Activated T-cell treated with anti-CD3 and anti-CD28 coated beads for 4 hours (primary cell): Measurements from ENCODE around the gene PRR14L.
"Not testable (repeated sequence)": the region's sequence is repeated elsewhere in the genome, so short reads cannot be mapped to it uniquely, and the experiment has no call there.

Experiments used
- DNase-seq: peaks from one replicate; pipeline ENCODE4 v3.0.0-alpha.2; 2020

PRR14L gene

DNA sequence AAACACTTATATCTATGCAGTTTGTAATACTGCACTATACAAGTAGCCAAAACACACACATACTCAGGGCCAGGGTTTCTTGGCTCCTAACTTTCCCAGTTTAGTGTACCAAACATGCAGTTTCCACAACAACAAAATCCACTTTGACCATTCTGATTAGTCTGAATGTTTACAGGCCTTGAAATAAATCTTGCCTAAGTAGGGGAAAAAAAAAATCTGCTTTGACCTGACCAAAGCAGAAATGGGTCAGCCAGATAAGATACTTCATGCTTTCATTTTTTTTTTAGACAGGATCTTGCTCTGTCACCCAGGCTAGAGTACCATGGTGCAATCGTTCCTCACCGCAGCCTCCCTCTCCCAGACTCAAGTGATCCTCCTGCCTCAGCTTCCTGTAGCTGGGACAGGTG lies 10.1 kb downstream of the PRR14L start:
- no peak for DNase-seq

DNA sequence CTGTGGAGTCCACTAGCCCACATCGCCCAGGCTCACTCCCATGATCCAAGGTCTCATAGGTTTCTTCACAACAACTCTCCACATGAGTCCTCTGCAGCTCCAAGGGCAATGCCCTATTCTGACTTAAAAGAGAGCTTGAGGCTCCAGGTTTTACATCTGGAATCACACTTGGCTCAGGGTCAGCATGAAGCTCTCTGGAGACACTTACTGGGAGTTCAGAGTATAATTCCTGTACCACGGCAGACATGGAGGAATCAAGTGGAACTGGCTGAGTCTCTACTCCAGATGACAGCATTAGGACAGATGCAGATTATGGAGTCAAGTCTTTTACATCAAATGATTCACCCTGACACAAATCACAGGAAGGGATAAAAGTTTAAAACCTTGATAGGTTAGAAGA lies 11.4 kb downstream of the PRR14L start:
- no peak for DNase-seq

DNA sequence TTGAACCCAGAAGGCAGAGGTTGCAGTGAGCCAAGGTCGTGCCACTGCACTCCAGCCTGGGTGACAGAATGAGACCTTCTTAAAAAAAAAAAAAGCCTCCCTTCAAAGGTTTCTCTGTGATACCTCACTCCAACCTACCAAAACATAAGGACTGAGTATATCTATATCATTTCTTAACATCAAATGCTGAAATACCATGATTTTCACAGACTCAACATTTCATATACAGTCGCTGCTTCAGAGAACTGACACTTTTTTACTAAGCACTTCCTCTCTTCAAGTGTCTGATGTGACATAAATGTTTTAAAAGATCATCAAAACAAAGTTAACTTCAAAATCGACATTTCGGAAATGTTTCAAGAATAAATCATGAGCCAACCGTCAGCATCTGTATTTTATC lies 12.0 kb downstream of the PRR14L start:
- DNase-seq, result no peak

DNA sequence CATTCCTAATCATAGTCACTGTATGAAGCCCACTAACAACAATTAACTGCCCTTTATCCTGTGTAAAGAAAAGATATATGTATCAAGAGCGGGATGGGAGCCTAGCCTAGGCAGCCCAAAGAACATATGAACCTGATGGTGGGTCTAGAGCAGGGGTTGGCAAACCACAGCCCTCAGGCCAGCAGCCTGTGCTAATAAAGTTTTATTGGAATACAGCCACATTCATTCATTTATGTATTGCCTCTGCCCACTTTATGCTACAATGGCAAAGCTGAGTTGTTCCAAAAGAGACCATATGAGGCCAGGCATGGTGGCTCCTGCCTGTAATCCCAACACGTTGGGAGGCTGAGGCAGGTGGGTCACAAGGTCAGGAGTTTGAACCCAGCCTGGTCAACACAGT lies 13.5 kb downstream of the PRR14L start:
- no peak for DNase-seq

DNA sequence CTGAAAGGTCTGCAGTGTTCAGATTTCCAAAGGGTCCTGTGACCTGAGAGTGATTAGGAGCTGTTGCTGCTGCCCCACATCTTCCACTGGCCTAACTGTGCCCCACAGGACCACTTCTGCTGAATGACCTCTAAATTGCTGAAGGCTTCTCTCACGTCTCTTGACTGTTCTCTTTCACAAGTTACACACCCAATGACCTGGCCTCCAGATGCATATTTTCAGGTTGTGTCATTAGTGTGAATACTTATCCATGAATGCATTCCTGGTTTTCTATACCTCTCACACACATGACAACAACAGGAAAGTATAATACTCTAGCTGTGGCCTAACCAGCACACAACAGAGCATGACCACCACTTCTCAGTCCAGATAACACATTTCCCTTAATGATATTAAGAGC lies 15.4 kb downstream of the PRR14L start:
- no peak for DNase-seq

DNA sequence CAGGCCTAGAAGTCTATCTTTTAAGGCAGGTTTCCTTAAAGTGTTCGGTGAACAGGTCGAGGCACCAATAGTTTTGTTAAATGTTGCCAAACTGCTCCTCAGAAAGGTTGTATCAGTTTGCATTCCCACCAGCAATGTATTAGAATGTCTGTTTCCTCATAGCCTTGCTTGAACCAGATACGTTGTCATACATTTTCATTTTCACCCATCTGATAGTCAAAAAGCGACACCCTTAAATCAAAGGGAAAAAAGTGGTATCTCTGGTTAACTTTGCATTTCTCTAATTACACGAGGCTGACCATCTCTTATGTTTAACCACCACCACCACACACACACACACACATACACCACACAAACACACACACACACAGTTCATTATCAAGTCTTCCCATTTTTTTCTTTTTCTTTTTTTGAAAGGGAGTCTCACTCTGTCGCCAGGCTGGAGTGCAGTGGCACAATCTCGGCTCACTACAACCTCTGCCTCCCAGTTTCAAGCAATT lies 16.3 kb downstream of the PRR14L start:
- no peak for DNase-seq

DNA sequence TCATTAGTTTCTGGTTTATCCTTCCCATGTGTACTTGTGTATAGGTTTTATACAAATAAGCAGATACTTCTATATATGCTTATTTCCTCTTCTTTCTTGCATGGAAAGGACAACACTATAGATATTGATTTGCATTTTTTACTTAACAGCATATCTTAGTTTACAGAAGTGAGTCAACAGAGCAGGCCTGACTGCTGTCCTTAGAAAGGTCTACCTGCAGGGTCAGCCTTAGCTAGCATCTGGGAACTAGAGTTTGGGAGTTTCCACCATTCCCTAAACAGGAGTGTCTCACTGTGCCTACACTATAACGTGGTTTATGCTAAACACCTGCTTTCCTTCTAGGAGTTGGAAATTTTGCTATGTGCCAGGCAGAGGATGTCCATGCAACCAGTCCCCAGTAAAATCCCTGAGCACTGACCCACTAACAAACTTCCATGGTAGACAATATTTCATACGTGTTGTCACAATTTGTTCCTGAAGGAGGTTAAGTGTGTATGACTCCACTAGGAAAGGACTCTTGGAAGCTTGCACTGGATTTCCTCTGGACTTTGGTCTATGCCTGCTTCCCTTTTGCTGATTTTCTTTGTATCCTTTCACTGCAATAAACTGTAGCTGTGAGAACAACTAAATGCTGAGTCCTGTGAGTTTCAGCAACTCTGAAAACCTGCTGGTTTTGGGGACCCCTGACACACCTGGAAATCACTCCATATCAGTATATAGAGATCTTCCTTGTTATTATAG lies 17.7 kb downstream of the PRR14L start:
- no peak for DNase-seq

DNA sequence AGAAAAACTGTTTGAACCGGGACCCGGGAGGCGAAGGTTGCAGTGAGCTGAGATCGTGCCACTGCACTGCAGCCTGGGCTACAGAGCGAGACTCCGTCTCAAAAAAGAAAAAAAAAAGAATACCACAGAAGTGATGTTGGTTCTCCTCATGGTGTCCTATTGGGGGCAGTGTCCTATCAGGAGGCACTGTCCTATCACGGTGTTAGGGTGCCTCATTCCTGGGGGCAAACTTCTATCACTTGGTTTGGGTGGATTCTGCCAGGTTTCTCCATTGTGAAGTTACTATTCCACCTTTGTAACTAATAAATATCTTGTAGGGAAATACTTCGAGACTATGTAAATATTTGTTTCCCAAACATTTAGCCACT lies 19.6 kb downstream of the PRR14L start:
- DNase-seq, result no peak

DNA sequence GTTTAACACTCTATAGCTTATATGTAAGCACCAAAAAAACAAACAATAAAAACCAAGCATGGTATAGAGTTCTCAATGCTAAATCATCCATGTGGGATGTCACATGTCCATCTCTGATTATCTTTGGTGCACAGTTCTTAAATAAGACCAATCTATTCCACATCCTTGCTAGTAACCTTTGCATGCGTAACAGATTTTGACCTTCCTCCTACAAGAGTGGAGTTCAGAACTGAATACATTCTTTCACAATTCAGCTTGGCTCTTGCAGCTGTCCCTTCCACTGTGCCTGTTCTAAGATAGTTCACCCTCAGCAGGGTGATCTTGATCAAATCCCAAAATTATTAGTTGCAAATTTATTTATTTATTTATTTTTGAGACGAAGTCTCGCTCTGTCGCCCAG lies 21.1 kb downstream of the PRR14L start:
- DNase-seq, result no peak

DNA sequence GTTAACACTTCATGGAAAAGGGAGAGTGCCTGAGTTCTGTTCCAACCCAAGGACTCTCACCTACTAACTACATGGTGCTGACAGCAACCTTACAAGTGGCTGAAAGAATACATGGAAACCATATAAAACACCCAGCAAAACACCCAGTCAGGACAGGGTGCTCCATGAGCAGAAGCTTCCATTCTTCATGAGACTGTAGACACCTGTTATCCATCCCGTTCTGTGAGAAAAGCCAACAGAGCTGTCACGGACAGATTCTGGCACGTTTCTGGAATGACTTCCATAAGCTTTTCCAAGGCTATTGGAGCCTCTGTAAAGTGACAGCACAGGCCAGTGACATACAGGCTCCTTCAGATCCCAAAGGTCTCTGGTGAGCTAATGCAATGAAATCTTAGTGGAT lies 23.2 kb downstream of the PRR14L start:
- no peak for DNase-seq

DNA sequence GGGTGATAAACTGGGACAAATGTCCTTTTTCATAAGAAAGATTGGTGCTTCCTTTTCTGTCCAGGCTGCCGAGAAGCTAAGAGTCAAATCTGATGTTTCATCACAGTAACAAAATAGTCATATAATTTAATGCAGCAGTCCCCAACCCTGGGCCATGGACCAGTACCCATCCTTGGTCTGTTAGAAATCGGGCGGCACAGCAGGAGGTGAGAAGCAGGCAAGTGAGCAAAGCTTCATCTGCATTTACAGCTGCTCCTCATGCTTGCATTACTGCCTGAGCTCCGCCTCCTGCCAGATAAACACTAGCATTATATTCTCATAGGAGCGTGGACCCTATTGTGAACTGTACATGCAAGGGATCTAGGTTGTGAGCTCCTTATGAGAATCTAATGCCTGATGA lies 26.2 kb downstream of the PRR14L start:
- no peak for DNase-seq

DNA sequence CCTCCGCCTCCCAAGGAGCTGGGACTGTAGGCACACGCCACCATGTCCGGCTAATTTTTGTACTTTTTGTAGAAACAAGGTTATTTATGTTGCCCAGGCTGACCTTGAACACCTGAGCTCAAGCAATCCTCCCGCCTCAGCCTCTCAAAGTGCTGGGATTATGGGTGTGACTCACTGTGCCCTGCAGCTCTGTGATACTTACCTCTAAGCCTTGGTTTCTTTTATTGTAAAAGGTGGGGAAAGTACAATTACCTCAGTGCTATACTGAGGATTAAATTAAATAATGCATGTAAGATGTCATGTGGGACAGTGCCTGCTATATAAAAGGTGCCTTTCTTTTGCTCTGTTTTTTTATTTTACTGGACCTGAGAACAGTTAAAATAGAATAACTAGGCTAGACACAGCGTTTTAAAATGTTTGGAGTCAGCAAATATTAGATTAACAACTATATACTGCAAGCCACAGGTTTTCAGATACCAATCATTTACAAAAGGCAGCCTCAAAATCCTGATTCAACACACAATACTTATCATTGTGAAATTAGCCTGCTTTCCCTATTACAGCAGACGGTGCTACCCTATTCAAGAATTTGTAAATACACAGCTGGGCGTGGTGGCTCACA lies 30.0 kb downstream of the PRR14L start:
- DNase-seq, result no peak

DNA sequence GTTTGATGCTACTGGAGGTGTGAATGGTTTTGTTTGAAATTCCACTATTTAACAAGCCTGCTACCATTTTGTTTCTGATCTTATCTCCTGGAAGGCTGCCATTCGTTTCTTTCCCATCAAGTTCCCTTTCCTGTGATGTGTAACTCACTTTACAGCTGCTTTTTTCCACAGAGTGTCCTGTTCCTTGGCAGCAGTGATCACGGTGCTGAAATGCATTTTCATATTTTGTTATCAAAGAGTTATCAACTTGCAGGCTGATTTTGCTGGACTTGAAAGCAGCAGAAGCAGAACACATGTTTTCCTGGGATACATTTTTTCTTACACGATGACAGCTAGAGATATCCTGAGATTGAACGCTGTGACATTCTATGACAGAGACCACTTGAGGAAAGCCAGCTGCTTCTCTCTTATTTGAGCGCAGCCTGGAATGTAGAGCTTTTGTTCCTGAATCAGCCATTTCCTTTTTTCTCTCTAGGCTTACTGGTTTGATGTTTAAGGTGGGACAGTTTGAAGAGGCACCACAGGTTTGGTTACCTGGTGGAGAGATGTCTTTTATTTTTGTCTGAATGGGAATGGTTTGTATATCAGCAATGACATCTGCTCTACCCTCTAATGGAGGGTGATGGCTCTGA lies 34.7 kb downstream of the PRR14L start:
- no peak for DNase-seq

DNA sequence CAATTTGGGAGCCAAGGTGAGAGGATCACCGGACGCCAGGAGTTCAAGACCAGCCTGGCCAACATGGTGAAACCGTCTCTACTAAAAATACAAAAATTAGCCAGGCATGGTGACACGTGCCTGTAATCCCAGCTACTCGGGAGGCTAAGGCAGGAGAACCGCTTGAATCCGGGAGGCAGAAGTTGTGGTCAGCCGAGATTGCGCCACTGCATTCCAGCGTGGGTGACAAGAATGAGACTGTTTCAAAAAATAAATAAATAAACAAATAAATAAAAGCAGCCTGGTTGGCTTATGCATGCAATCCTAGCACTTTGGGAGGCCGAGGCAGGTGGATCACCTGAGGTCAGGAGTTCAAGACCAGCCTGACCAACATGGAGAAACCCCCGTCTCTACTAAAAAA lies 38.7 kb downstream of the PRR14L start:
- DNase-seq, result not testable (repeated sequence)

DNA sequence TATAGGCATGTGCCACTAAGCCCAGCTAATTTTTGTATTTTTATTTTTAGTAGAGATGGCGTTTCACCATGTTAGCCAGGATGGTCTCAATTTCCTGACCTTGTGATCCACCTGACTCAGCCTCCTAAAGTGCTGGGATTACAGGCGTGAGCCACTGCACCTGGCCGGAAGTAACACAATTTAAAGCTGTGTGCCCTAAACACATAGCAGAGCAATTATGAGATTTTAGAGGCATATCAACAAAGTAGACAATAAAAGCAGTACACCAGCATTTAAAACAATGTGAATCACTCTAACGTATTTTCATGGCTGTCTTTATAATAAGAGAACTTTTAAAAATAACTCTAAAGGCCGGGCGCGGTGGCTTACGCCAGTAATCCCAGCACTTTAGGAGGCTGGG lies 42.4 kb downstream of the PRR14L start:
- DNase-seq, result no peak

DNA sequence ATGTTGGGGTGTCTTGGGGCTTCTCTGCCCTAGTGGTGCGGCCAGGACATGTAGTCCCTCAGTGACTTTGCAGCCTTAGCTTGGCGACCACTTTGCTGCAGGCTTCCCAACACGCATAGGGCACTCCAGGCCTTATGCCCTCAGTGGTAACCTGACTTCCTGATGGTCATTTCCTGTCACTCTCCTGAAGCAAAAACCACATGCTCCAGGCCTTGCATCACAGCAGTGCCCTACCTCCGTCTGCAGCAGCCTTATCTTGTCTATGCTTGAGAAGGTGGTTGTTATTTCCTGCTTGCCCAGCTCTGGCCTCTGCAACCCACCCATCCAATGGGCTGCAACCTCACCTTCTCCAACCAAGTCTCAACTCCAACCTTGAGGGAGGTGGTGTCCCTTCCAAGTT lies 54.5 kb downstream of the PRR14L start:
- no peak for DNase-seq

DNA sequence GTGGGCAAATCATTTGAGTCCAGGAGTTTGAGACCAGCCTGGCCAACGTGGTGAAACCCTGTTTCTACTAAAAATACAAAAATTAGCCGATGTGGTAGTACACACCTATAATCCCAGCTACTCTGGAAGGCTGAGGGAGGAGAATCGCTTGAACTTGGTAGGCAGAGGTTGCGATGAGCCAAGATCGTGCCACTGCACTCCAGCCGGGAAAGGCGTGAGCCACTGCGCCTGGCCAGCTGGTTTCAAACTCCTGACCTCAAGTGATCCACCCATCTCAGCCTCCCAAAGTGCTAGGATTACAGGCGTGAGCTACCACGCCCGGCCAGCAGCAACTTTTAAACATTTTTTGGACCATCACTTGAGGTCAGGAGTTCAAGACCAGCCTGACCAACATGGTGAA lies 55.9 kb downstream of the PRR14L start:
- not testable (repeated sequence) for DNase-seq

DNA sequence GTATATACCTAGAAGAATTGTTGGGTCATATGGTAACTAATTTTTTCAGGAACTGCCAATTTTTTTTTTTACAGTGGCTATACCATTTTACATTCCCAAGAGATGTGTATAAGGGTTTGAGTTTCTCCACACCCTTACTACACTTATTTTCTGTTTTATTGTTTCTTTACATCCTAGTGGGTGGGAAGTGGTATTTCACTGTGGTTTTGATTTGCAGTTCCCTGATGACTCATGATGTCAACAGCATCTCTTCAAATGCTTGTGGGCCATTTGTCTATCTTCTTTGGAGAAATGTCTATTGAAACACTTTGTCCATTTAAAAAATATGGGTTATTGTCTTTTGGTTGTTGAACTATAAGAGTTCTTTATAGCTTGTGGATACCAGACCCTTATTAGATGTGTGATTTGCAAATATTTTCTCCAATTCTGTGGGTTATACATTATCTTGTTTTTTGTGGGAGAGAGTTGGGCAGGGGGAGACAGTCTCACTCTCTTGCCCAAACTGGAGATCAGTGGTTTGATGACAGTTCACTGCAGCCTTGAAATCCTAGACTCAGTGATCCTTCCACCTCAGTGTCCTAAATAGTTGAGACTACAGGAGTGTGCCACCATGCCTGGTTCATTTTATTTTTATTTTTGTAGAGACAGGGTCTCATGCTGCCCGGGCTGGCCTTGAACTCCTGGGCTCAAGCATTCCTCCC lies 57.6 kb downstream of the PRR14L start:
- no peak for DNase-seq

DNA sequence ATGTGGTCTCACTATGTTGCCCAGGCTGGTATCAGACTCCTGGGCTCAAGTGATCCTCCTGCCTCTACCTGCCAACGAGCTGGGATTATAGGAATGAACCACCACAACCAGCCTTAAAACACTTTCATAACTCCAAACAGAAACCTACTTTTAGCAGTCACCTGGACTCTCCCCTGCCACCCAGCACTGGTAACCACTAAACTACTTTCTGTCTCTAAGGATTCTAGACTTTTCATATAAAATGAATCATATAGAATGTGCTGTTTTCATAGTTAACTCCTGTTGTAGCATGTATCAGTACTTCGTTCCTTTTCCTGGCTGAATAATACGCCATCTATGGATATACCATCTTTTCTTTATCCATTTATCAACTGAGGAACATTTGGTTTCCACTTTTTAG lies 58.5 kb downstream of the PRR14L start:
- no peak for DNase-seq

DNA sequence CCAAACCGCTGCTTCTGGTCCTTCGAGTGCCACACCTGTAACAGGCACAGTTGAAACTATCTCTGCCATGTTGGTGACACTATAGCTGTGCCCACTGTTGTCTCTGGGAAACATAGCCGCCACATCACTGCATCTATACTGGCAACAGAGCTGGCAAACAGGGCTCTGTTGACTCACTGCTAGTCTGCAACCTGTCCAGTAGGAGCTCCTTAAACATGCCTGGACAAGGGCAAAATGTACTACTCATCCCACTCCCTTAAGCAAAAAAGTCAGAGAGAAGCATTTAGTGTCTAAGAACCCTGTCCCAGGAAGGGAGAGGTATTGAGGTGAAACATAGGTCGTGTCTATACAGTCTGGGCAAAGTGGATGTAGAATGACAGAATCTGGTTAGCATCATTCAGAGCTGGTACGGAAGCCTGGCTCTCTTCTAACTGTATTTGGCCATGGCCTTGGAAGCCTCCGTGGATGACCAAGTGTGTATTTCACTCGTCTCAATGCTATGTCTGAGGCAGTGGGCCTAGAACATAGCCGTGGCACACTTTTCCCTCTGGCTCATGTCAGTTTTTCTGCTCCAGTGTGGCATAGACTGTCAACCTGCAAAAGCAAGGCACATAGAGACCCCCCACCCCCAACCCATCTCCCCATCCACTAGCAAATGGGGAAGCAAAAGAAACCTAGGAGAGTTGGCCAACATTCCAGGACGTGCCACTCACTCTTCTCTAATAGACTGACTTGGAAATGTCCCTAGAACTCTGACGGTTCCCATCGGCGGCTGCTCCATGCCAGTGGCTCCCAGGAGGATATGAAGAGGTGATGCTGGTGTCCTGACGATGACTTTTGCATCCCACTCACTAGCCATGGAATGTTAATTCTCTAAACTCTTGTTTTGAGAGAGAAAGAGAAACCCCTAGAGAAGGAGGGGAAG lies 66.5 kb downstream of the PRR14L start:
- DNase-seq, result no peak

DNA sequence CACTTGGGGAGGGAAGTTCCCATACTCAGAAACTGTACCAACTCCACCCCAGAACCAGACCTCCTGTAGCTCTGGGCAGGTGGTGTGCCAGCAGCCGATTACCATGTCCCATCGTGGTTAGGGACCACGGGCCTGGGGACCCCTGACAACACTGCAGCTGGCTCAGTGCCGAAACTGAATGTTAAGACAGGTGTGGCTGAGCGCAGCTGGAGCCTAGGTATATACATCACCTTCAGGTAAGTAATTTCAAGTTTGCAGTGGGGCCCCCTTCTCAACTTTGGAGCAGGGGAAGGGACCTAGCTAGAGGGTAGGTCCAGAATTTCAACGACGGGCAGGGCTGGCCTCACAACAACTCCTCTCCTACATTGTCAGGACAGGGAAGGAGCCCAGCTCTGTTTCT lies 67.2 kb downstream of the PRR14L start:
- no peak for DNase-seq
